Loucy (cell line): ENCODE data around the gene SRD5A3.

Experiments used
- H2AFZ ChIP-seq: fragments of 200-600 bp; sonication (generic); 2 replicates; pipeline ENCODE4 v1.6.0; 2016; ENCODE audit warnings: antibody characterized with exemption, mild to moderate bottlenecking, low read length, moderate library complexity
- H3F3A ChIP-seq: fragments of 200-600 bp; 2 replicates; pipeline ENCODE4 v1.6.0; 2016; ENCODE audit warnings: antibody characterized with exemption, low read depth, mild to moderate bottlenecking
- H3K27me3 ChIP-seq: fragments of 200-600 bp; sonication (generic); 2 replicates; pipeline ENCODE4 v1.6.1; 2014; ENCODE audit warnings: low read length, mild to moderate bottlenecking; ENCODE audit not compliant: insufficient read depth, poor library complexity, severe bottlenecking
- H3K36me3 ChIP-seq: fragments of 200-600 bp; sonication (generic); 2 replicates; pipeline ENCODE4 v1.6.1; 2016; ENCODE audit warnings: low read length; ENCODE audit not compliant: insufficient read depth
- H3K4me1 ChIP-seq: fragments of 200-600 bp; sonication (generic); 2 replicates; pipeline ENCODE4 v1.5.1; 2014; ENCODE audit warnings: low read length, mild to moderate bottlenecking; ENCODE audit not compliant: insufficient read depth, poor library complexity, severe bottlenecking
- H3K4me2 ChIP-seq: fragments of 200-600 bp; sonication (generic); 2 replicates; pipeline ENCODE4 v1.6.0; 2014; ENCODE audit warnings: antibody characterized with exemption, low read length, low read depth, mild to moderate bottlenecking; ENCODE audit not compliant: poor library complexity, severe bottlenecking
- H3K4me3 ChIP-seq: fragments of 200-600 bp; sonication (generic); 2 replicates; pipeline ENCODE4 v1.5.1; 2014; ENCODE audit warnings: low read length, mild to moderate bottlenecking, mixed read lengths; ENCODE audit not compliant: poor library complexity, severe bottlenecking
- H3K79me2 ChIP-seq: fragments of 200-600 bp; sonication (generic); 2 replicates; pipeline ENCODE4 v1.6.1; 2014; ENCODE audit warnings: low read length; ENCODE audit not compliant: insufficient read depth
- H3K9ac ChIP-seq: fragments of 200-600 bp; sonication (generic); 2 replicates; pipeline ENCODE4 v1.6.0; 2014; ENCODE audit warnings: mild to moderate bottlenecking, low read depth, low read length, moderate library complexity; ENCODE audit not compliant: poor library complexity, severe bottlenecking
- H3K9me2 ChIP-seq: fragments of 200-600 bp; sonication (generic); replicated peaks from 2 replicates; pipeline ENCODE4 v1.6.1; 2016; ENCODE audit warnings: low read depth, low read length, mixed read lengths
- H3K9me3 ChIP-seq: fragments of 200-600 bp; sonication (generic); 2 replicates; pipeline ENCODE4 v1.6.1; 2014; ENCODE audit warnings: mild to moderate bottlenecking, antibody characterized with exemption, low read length, low read depth; ENCODE audit not compliant: insufficient read depth
- H4K20me1 ChIP-seq: fragments of 200-600 bp; sonication (generic); 2 replicates; pipeline ENCODE4 v1.6.0; 2014; ENCODE audit warnings: antibody characterized with exemption, low read length, mild to moderate bottlenecking; ENCODE audit not compliant: insufficient read depth, poor library complexity, severe bottlenecking
- CTCF ChIP-seq: fragments of 200-600 bp; sonication (generic); conservative IDR thresholded peaks from 2 replicates; pipeline ENCODE4 v1.5.1; 2014; ENCODE audit warnings: mild to moderate bottlenecking, antibody characterized with exemption, low read length
- EZH2phosphoT487 ChIP-seq: fragments of 200-600 bp; IDR thresholded peaks from 2 replicates; pipeline ENCODE4 v1.6.1; 2018; ENCODE audit warnings: antibody characterized with exemption, mild to moderate bottlenecking, moderate library complexity, borderline replicate concordance

Gene SRD5A3

GRCh38 chr4:55410431-55410830, 64.4 kb downstream of the SRD5A3 start:
- no peak overlapping the region for H3K9ac ChIP-seq
- H3K36me3 ChIP-seq: peaks cover 17% of the 10 kb centered on the region; the same call in 1 of the 2 replicates
- H3K9me2 ChIP-seq: no peaks in the 10 kb centered on the region
- no peaks in the 10 kb centered on the region for H3F3A ChIP-seq
- H3K4me1 ChIP-seq: peaks cover 15% of the 10 kb centered on the region
- H4K20me1 ChIP-seq: peaks cover 79% of the 10 kb centered on the region
- no peaks in the 10 kb centered on the region for H3K27me3 ChIP-seq
- no peak overlapping the region for H2AFZ ChIP-seq
- H3K9me3 ChIP-seq: no peaks in the 10 kb centered on the region
- no peak for TF ChIP-seq CTCF
- TF ChIP-seq EZH2phosphoT487: no peak
- no peak overlapping the region for H3K4me2 ChIP-seq
- no peak overlapping the region for H3K4me3 ChIP-seq
- H3K79me2 ChIP-seq: peaks cover 82% of the 10 kb centered on the region

GRCh38 chr4:55411621-55412020, 65.6 kb downstream of the SRD5A3 start:
- TF ChIP-seq EZH2phosphoT487 (no peak), CTCF (no peak)
- Histone ChIP-seq H3K27me3 (no peaks in the 10 kb centered on the region), H3K9me2 (no peaks in the 10 kb centered on the region), H3K9me3 (no peaks in the 10 kb centered on the region), H2AFZ (no peak overlapping the region), H3K79me2 (peaks cover 78% of the 10 kb centered on the region), H3K4me1 (peaks cover 15% of the 10 kb centered on the region), H3K4me3 (no peak overlapping the region), H3F3A (no peaks in the 10 kb centered on the region), H4K20me1 (peaks cover 71% of the 10 kb centered on the region), H3K36me3 (peaks cover 24% of the 10 kb centered on the region; the same call in 1 of the 2 replicates), H3K9ac (no peak overlapping the region), H3K4me2 (no peak overlapping the region)

- Histone ChIP-seq H3K27me3 (no peaks in the 10 kb centered on the region), H2AFZ (no peak overlapping the region), H3K4me2 (no peak overlapping the region), H3F3A (no peaks in the 10 kb centered on the region), H3K79me2 (peaks cover 33% of the 10 kb centered on the region), H4K20me1 (peaks cover 27% of the 10 kb centered on the region), H3K9ac (no peak overlapping the region), H3K9me2 (no peaks in the 10 kb centered on the region), H3K4me1 (no peaks in the 10 kb centered on the region), H3K36me3 (peaks cover 65% of the 10 kb centered on the region; the same call in 1 of the 2 replicates), H3K9me3 (no peaks in the 10 kb centered on the region), H3K4me3 (no peak overlapping the region)
- TF ChIP-seq EZH2phosphoT487: no peak
- no peak for TF ChIP-seq CTCF
These were observed 70.1 kb downstream of the SRD5A3 start for GRCh38 chr4:55416176-55416575.
